Astrocyte of the hippocampus (primary cell): ENCODE measurements around the gene LRRC4C.
"Not testable (repeated sequence)": the region's sequence is repeated elsewhere in the genome, so short reads cannot be mapped to it uniquely, and the experiment has no call there.

ENCODE experiments used
- DNase-seq: peaks from one replicate; pipeline ENCODE4 v3.0.0; 2011; ENCODE audit warnings: low read depth, low spot score

The LRRC4C gene

DNA sequence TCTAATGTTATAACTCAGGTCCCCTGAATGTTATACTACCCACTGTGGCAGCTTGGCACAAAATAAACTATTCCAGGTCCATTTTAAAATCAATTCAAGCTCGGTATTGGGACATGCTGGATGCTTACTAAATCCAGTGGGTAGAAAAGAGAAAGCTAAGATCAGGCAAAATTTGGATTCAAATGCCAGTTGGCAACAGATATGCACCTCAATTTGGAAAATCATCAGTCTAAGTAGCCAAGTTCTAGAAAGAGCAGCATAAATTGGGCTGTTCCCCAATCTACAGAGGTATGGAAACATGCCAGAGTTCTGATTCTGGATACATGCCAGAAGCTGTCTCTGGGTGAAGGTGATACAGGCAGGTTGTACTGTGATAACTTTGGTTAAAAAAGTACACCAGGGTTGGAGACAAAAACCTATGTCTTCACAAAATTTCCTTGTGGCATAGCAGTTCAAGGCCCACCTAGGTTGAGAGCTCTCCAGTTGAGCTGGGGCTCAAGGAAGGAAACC lies 427.8 kb downstream of the LRRC4C start:
- no peak for DNase-seq

DNA sequence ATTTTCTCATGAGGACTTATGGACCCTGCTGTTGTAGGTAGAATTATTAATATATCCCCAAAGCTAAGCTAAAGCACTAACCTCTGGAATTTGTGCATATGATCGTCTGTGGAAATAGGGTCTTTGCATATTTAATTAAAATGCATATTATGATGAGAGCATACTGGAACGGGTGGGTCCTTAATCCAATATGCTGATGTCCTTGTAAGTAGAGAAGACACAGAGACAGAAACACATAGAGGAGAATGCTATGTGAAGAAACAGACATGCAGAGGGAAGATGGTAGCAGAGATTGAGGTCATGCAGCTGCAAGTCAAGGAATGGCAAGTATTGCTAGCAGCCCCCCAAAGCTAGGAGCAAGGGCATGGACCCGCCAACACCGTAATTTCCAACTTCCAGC lies 439.2 kb downstream of the LRRC4C start:
- DNase-seq = no peak

DNA sequence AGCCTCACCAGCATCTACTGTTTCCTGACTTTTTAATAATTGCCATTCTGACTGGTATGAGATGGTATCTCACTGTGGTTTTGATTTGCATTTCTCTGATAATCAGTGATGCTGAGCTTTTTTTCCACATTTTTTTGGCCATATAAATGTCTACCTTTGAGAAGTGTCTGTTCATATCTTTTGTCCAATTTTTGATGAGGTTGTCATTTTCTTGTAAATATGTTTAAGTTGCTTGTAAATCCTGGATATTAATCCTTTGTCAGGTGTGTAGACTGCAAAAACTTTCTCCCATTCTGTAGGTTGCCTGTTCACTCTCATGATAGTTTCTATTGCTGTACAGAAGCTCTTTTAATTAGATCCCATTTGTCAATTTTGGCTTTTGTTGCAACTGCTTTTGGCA lies 439.8 kb downstream of the LRRC4C start:
- not testable (repeated sequence) for DNase-seq

DNA sequence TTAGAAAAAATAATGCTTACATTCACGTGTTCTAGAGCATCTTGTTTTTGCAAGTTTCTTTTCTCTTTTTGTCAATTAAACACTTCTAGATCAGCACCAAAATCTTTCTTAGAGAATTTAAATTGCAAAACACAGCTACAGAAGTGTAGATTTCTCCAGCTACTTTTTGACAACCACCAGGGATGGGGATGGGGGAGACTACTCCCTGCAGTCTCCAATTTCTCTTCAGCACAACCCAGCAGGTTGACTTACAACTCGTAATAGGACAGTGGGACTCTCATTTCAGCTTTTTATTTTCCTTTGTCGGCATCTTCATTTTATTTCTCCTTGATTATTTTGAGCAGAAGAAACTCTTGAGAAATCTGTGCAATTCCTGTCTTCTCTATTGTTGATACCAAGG lies 441.2 kb downstream of the LRRC4C start:
- no peak for DNase-seq

DNA sequence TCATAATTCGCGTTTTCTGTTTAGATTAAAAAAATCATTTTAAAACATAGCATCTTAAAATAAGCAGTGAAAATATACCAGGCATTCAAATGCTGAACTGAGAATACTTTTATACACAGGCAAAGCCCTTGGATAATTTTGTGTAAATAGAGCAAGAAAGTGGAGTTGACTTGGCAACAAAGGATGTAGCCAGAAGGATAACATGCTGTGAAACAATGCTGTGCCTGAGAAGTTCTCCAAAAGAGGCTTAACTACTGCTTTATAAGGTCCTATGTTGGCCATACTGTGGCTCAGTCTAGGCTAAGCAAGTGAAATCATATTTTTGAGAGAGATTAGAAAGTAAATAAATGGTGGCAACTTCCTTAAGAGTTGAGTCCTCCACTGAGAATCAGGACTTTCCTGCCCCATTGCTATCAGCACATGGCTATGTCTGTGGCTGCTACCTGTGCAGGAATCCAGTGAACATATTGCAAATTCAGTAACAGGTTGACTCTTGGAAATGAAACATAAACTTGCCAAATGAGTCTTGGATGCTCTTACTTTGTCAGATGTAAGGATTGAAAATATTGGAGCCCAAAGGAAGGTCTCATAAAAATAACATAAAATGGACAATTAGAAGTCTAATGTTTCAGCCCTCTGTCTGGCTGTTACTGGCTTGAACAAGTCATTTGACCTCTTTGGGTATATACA lies 448.9 kb downstream of the LRRC4C start:
- DNase-seq = no peak

DNA sequence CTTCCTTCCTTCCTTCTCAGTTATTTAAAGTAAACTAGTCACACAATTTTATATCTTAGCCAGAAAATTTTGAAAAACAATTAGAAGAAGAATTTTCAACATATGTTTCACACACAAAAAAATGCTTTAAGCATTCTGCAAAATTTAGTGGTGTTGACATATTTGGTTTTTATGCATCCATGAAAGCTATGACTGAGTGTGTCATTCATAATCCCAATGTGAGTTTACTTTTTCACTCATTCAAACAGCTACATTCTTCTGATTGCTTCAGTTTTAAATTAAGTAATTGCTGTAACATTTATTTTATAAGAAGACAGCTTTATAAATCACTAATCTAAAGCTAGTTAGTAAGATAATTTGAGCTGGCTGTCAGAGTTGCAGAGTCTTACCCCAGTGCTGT lies 453.5 kb downstream of the LRRC4C start:
- no peak for DNase-seq

DNA sequence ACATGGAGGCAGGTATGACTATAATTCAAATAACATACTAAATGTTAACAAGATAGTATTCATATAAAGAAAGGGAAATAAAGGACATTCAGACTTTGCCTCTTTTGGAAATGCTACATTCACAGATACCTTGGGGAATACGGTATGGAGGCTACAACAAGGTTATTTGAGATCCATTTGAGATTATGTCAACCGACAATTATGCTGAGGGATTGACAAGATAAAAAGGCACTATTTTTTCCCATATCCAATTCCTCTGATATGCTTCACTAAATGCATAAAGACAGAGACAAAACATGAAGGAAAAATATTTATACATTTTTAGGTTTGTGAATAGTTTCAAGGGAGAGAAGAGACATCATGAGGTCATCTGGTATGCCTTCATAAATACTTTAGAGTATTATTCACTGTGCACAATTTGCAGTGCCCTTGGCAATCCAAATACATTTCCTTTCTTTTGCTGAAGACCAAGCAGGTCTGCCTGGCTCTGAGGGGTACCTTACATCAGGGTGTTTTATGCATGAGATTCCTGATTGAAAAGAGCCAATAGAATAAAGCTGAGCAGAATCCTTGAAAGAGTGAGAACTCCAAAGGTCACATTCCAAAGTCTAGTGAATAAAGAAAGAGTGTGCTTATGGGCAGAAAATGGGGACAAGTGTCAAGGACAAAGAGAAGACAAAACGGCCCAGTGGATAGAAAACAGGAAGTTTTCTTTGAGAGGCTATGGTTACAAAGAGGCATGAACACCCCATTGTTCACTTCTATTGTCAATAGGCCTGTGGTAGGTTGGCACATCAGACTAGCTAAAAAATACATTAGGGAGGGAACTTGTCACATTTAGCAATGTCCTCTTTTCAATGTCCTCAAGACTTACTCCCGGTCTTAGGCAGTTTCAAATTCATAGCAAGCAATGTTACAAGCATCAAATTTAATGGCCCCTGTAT lies 455.8 kb downstream of the LRRC4C start:
- DNase-seq = peak; percentile 52

DNA sequence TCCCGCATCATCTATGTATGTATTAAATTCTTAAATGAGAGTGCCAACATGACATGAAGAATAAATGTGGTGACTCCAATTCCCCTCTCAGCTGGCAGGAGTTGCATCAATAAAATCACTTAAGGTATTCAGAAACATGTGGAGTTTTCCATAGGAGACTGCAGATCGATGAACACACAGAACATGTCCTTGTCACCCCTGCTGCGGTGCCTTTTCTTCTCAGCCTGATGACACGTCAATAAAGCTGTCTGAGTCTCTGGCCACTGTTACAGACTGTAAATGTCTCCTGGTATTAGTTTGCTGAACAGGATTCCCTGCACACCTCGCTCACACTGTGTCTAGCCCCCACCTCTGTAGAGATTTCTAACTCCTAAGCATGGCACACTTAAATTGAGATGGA lies 460.5 kb downstream of the LRRC4C start:
- no peak for DNase-seq

GRCh38 chr11:40987776-40988435 lies 471.5 kb downstream of the LRRC4C start:
- DNase-seq = no peak

GRCh38 chr11:40986320-40986719 lies 473.1 kb downstream of the LRRC4C start:
- no peak for DNase-seq

GRCh38 chr11:40975076-40975475 lies 484.4 kb downstream of the LRRC4C start:
- DNase-seq = no peak

GRCh38 chr11:40974186-40974795 lies 485.2 kb downstream of the LRRC4C start:
- DNase-seq = no peak

DNA sequence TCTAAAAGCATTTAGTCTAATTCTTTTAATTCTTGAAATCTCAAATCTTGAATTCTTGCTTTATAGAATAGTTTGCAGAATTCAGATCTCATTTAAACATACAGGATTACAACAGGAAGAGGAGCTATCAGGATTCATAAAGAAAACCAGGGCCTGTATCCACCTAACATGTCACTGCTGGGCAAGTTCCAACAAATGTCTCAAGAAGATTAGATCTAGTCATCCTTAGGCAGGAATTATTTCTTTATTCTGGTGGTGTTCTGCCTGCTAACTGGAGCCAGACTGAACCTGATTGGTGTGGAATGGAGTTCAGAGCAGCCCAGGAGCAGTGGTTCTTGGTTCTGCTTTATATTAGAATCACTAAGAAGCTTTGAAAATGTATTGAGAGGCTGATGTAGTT lies 500.7 kb downstream of the LRRC4C start:
- no peak for DNase-seq

DNA sequence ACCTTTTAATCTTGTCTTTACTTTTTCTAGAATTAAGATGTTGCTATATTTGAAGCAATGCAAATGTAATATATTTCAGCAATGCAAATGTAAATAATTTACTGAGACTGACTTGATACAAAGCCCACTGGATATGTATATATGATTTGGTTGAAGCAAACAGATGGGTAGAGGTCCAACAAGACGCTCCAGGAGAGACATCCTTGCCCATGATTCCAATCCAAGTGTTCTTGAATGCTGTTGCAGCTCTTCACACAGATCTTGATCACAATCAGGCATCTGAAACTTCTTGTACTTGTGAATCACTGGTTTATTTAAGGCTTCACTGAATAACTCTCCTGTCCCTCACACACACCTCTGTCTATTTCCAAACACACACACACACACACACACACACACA lies 507.0 kb downstream of the LRRC4C start:
- no peak for DNase-seq

- no peak for DNase-seq
Observed at GRCh38 chr11:40938002-40938401, 521.5 kb downstream of the LRRC4C start.

- no peak for DNase-seq
Observed at GRCh38 chr11:40924915-40925314, 534.5 kb downstream of the LRRC4C start.

DNA sequence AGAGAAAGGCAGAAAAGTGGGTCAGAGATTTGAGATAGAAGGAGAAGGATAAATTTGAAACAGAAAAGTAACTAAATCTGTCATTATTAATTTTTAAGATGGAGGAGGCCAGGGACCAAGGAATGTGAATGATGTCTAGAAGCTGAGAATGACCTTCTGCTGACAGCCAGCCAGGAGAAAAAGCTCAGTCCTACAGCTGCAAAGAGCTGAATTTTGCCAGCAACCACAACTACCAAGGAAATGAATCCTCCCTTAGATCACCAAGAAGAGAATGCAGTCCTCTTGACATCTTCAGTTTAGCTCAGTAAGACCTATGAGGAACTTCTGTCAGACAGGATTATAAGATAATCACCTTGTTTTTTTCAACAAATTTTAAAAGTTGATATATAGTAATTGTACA lies 538.2 kb downstream of the LRRC4C start:
- DNase-seq = peak; percentile 12

DNA sequence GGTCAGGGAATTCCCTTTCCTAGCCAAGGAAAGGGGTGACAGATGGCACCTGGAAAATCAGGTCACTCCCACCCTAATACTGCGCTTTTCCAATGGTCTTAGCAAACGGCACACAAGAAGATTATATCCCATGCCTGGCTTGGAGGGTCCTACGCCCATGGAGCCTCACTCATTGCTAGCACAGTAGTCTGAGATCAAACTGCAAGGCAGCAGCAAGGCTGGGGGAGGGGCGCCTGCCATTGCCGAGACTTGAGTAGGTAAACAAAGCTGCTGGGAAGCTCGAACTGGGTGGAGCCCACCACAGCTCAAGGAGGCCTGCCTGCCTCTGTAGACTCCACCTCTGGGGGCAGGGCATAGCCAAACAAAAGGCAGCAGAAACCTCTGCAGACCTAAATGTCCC lies 548.7 kb downstream of the LRRC4C start:
- not testable (repeated sequence) for DNase-seq

DNA sequence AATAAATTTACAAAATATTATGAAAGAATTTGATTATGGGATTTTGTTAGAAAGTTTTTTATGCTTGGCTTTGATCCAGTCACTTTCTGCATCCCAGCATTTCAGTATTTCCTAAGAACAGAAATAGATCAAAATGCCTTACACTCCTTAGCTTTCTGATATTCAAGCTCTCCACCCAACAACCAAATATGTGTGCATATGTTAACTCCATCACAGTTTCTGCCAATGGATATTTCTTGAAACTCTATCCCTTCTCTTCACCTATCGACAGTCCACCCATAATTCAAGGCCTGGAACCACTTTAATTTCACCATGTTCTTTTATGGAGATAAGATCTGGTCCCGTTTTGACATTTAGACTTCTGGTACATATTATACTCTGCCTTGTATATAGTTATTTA lies 565.0 kb downstream of the LRRC4C start:
- DNase-seq = no peak

- no peak for DNase-seq
Observed at GRCh38 chr11:40885250-40885954, 574.0 kb downstream of the LRRC4C start.

DNA sequence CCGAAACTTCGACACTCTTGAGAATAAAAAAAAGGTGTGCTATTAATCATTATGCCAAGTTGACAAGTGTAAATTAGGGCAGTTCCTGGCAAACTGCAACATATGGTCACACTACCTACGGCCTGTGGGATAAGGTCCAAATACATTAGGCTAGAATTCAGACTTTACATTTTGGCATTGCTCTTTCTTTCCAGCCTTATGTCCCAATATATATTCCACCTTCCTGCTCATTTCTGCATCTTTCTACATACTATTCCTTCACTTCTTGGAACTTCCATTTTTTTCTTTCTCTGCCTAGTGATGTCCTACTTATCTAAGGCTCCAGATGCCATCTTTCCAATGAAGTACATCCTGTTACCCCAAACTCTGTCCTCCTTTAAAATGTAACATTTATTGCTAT lies 577.2 kb downstream of the LRRC4C start:
- no peak for DNase-seq
